Stomach (tissue), 4 donors: ENCODE measurements around the gene UBL3.

ENCODE experiments used
- POLR2A ChIP-seq, 4 donors: fragments of 450-650 bp; IDR thresholded peaks; one replicate each; pipeline ENCODE4 v1.6.1; 2016; ENCODE audit warnings: antibody characterized with exemption in 4 of 4, control low read depth in 2 of 4, mild to moderate bottlenecking in 1 of 4, moderate library complexity in 1 of 4
- TF ChIP-seq, protein P1 (sequence below), 7 experiments: fragments of 450-650 bp in 4 of 7; fragments of 200-600 bp in 3 of 7; sonication (generic) in 3 of 7; IDR thresholded peaks; one replicate each; pipeline ENCODE4 v1.5.1; 2016 to 2019; ENCODE audit warnings: antibody characterized with exemption in 7 of 7, control low read depth in 2 of 7, mild to moderate bottlenecking in 1 of 7

DNA sequence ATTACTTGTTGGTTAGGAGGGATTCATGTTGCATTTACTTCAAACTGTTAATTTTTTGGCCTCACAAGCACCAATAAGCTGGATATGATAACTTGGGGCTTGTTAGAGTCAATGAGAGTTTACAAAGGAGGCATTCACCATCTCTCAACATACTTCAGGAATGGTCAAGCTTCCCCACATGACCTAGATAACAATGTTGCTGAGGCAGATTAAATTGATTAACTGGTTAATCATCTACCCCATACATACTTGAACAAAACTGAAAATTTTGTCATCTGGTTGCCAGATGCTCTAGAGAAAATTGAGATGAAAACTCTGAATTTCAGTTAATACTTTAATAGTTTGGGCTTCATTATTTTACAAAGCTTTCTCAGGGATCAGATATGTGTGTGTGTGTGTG, 43.0 kb upstream of the UBL3 start:
- TF ChIP-seq, protein P1, sequence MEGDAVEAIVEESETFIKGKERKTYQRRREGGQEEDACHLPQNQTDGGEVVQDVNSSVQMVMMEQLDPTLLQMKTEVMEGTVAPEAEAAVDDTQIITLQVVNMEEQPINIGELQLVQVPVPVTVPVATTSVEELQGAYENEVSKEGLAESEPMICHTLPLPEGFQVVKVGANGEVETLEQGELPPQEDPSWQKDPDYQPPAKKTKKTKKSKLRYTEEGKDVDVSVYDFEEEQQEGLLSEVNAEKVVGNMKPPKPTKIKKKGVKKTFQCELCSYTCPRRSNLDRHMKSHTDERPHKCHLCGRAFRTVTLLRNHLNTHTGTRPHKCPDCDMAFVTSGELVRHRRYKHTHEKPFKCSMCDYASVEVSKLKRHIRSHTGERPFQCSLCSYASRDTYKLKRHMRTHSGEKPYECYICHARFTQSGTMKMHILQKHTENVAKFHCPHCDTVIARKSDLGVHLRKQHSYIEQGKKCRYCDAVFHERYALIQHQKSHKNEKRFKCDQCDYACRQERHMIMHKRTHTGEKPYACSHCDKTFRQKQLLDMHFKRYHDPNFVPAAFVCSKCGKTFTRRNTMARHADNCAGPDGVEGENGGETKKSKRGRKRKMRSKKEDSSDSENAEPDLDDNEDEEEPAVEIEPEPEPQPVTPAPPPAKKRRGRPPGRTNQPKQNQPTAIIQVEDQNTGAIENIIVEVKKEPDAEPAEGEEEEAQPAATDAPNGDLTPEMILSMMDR (IDR thresholded peaks at IDR 0.05), result no peak
- TF ChIP-seq POLR2A (IDR thresholded peaks at IDR 0.05), result no peak
